Airway epithelial cell (primary cell): Measurements from ENCODE around the gene FLNA. TPM values are rescaled to one million over a fixed set of nuclear protein-coding genes. Genes with fewer than 3 reads are reported as not detected.

ENCODE experiments used
- total RNA-seq: library from RNA; depleted of rRNA; stranded (reverse); fragments of >200 nt; gene quantifications from 2 replicates; pipeline ENCODE4 v1.2.3, GENCODE V29; 2015

Gene FLNA, protein sequence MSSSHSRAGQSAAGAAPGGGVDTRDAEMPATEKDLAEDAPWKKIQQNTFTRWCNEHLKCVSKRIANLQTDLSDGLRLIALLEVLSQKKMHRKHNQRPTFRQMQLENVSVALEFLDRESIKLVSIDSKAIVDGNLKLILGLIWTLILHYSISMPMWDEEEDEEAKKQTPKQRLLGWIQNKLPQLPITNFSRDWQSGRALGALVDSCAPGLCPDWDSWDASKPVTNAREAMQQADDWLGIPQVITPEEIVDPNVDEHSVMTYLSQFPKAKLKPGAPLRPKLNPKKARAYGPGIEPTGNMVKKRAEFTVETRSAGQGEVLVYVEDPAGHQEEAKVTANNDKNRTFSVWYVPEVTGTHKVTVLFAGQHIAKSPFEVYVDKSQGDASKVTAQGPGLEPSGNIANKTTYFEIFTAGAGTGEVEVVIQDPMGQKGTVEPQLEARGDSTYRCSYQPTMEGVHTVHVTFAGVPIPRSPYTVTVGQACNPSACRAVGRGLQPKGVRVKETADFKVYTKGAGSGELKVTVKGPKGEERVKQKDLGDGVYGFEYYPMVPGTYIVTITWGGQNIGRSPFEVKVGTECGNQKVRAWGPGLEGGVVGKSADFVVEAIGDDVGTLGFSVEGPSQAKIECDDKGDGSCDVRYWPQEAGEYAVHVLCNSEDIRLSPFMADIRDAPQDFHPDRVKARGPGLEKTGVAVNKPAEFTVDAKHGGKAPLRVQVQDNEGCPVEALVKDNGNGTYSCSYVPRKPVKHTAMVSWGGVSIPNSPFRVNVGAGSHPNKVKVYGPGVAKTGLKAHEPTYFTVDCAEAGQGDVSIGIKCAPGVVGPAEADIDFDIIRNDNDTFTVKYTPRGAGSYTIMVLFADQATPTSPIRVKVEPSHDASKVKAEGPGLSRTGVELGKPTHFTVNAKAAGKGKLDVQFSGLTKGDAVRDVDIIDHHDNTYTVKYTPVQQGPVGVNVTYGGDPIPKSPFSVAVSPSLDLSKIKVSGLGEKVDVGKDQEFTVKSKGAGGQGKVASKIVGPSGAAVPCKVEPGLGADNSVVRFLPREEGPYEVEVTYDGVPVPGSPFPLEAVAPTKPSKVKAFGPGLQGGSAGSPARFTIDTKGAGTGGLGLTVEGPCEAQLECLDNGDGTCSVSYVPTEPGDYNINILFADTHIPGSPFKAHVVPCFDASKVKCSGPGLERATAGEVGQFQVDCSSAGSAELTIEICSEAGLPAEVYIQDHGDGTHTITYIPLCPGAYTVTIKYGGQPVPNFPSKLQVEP (N-terminal part only)
- 1,129 and 1,478 TPM in 2 replicates for total RNA-seq

GRCh38 chrX:154374313-154375155 lies at the start of gene FLNA:
Gene FLNA, minus strand, starts transcription at chrX:154374634. Its CDS starts 3,389 bp downstream, at chrX:154371245.

DNA sequence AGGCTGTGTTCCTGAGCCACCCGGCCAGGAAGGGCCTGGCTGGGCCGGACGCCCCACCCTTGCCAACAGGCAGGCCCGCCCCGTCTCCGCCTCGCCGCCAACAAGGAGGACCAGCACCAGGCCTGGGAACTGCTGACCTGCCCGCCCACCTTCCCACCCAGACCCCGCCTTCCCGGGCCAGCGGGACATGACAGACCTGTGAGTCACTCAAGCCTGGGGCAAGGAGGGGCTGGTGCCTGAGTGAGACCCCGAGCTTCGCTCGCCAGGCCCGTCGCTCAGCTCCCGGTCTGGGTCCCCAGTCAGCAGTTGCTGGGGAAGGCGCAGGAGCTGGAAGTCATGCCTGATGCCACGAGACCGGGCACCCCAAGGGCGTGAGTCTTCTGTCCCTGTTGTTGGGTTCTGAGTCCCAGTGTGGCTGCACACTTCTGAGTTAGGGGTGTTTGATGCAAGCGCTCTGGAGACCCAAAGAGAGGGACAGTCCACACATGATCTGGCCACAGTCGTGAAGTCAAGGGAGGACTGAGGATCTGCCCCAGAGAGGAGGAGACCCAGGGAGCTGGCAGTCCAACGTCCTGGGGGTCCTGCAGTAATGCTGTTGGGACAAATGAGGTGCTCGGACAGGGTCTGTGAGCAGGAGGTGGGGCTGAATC lies 34.9 kb upstream of the FLNA start, which contains the start of gene DNASE1L1:
TSS of gene DNASE1L1 (minus strand) at position 33 of the 650 bp plus-strand sequence. CDS start 3,686 bp downstream, outside the sequence.

GRCh38 chrX:154397888-154398667 lies 23.6 kb upstream of the FLNA start, which contains the start of gene RPL10:
Gene RPL10, plus strand, starts transcription at chrX:154398377. Its CDS starts 143 bp downstream, at chrX:154398520.

DNA sequence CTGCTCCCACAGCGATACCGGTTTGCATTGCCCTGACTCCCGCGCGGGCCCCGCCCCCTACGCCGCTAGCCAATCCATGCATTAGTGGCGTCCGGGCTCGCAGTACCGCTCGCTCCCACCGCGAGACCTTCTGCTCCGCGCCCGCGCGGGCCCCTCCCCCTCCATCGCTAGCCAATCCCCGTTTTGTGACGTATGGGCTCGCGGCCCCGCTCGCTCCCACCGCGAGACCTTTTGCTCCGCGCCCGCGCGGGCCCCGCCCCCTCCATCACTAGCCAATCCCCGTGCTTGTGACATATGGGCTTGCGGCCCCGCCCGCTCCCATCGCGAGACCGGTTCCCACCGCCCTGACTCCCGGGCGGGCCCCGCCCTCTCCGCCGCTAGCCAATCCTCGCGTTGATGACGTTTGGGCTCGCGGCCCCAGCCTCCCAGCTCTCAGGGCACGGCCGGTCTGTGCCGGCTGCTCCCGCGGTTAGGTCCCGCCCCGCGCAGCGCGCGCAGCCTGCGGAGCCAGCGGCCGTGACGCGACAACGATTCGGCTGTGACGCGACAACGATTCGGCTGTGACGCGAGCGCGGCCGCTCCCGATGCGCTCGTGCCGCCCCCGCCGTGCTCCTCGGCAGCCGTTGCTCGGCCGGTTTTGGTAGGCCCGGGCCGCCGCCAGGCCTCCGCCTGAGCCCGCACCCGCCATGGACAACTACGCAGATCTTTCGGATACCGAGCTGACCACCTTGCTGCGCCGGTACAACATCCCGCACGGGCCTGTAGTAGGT lies 4.5 kb upstream of the FLNA start, which contains the start of gene EMD:
TSS of gene EMD (plus strand) at position 497 of the 770 bp plus-strand sequence. CDS start at position 687, 190 bp downstream.

Other genes with a start within 250 kb of the FLNA start
- not detected in 2 replicates for gene OPN1LW, start 230.4 kb downstream of the FLNA start, total RNA-seq
- not detected in 2 replicates for gene OPN1MW, start 192.0 kb downstream of the FLNA start, total RNA-seq
- gene OPN1MW2, start 154.9 kb downstream of the FLNA start, total RNA-seq = not detected in 2 replicates
- not detected in 2 replicates for gene OPN1MW3, start 117.1 kb downstream of the FLNA start, total RNA-seq
- not detected in 2 replicates for gene TEX28, start 79.5 kb downstream of the FLNA start, total RNA-seq
- not detected in 2 replicates for gene TKTL1, start 78.8 kb downstream of the FLNA start, total RNA-seq
- gene EMD, start 4.7 kb upstream of the FLNA start, total RNA-seq = 50.6 and 72.9 TPM in 2 replicates
- 4,888 and 5,415 TPM in 2 replicates for gene RPL10, start 23.7 kb upstream of the FLNA start, total RNA-seq
- 30.2 and 32.3 TPM in 2 replicates for gene DNASE1L1, start 34.6 kb upstream of the FLNA start, total RNA-seq
- gene TAFAZZIN, start 36.9 kb upstream of the FLNA start, total RNA-seq = 27.9 and 32.9 TPM in 2 replicates
- 37.4 and 39.4 TPM in 2 replicates for gene ATP6AP1, start 54.0 kb upstream of the FLNA start, total RNA-seq
- 59.5 and 89.4 TPM in 2 replicates for gene GDI1, start 62.5 kb upstream of the FLNA start, total RNA-seq
- 29.0 and 30.7 TPM in 2 replicates for gene FAM50A, start 69.5 kb upstream of the FLNA start, total RNA-seq
- gene PLXNA3, start 83.6 kb upstream of the FLNA start, total RNA-seq = 4.4 and 16.2 TPM in 2 replicates
- 50.3 and 51.3 TPM in 2 replicates for gene LAGE3, start 104.6 kb upstream of the FLNA start, total RNA-seq
- 46.0 and 50.6 TPM in 2 replicates for gene UBL4A, start 112.0 kb upstream of the FLNA start, total RNA-seq
- gene SLC10A3, start 116.0 kb upstream of the FLNA start, total RNA-seq = 27.4 and 40.8 TPM in 2 replicates
- gene FAM3A, start 141.6 kb upstream of the FLNA start, total RNA-seq = 43.7 and 48.7 TPM in 2 replicates
- gene G6PD, start 172.2 kb upstream of the FLNA start, total RNA-seq = 97.4 and 109 TPM in 2 replicates
- 8.9 and 9.7 TPM in 2 replicates for gene IKBKG, start 173.0 kb upstream of the FLNA start, total RNA-seq
- gene CTAG1A, start 210.5 kb upstream of the FLNA start, total RNA-seq = not detected in 2 replicates
- gene CTAG1B, start 244.6 kb upstream of the FLNA start, total RNA-seq = not detected in 2 replicates